Smooth muscle cell (in vitro differentiated cells): Measurements from ENCODE around the gene ADA. TPM values are rescaled to one million over a fixed set of nuclear protein-coding genes. Genes with fewer than 3 reads are reported as not detected.

Experiments used
- DNase-seq: peaks from one replicate; lab custom pipeline; 2025; ENCODE audit not compliant: unreplicated experiment; lab: John Stamatoyannopoulos, UW
- H2AFZ ChIP-seq: fragments of 200-600 bp; sonication (generic); 2 replicates; pipeline ENCODE4 v1.6.0; 2016; ENCODE audit warnings: antibody characterized with exemption, low read depth, mild to moderate bottlenecking
- H3F3A ChIP-seq: fragments of 200-600 bp; sonication (generic); 2 replicates; pipeline ENCODE4 v1.6.0; 2017; ENCODE audit warnings: antibody characterized with exemption, low read depth
- H3K27ac ChIP-seq: fragments of 200-600 bp; sonication (generic); 2 replicates; pipeline ENCODE4 v1.5.1; 2016; ENCODE audit warnings: low read depth, mild to moderate bottlenecking
- H3K27me3 ChIP-seq: fragments of 200-600 bp; sonication (generic); 2 replicates; pipeline ENCODE4 v1.6.1; 2016; ENCODE audit warnings: low read depth, mild to moderate bottlenecking
- H3K36me3 ChIP-seq: fragments of 200-600 bp; sonication (generic); 2 replicates; pipeline ENCODE4 v1.5.1; 2016; ENCODE audit warnings: low read depth
- H3K4me1 ChIP-seq: fragments of 200-600 bp; sonication (generic); 2 replicates; pipeline ENCODE4 v1.5.1; 2016; ENCODE audit warnings: low read depth
- H3K4me2 ChIP-seq: fragments of 200-600 bp; sonication (generic); 2 replicates; pipeline ENCODE4 v1.6.0; 2016; ENCODE audit warnings: mild to moderate bottlenecking
- H3K4me3 ChIP-seq: fragments of 200-600 bp; sonication (generic); 2 replicates; pipeline ENCODE4 v1.5.1; 2016; ENCODE audit warnings: mild to moderate bottlenecking
- H3K79me2 ChIP-seq: fragments of 200-600 bp; sonication (generic); 2 replicates; pipeline ENCODE4 v1.6.0; 2016; ENCODE audit warnings: low read depth, mild to moderate bottlenecking
- H3K9ac ChIP-seq: fragments of 200-600 bp; sonication (generic); 2 replicates; pipeline ENCODE4 v1.6.0; 2016; ENCODE audit warnings: low read depth
- H3K9me3 ChIP-seq: fragments of 200-600 bp; sonication (generic); replicated peaks from 2 replicates; pipeline ENCODE4 v1.5.1; 2016; ENCODE audit warnings: low read depth
- H4K20me1 ChIP-seq: fragments of 200-600 bp; sonication (generic); 2 replicates; pipeline ENCODE4 v1.6.0; 2016; ENCODE audit warnings: low read depth
- WGBS: methylation state at CpG from one replicate; pipeline ENCODE4 v1.1.7; 2016; ENCODE audit warnings: low lambda C conversion rate; 5-methylcytosine and 5-hydroxymethylcytosine counted together
- polyA plus RNA-seq: library from polyadenylated mRNA; unstranded; fragments of >200 nt; fragmentation: Nextera tagmentation; extraction: Ambion mirVana; gene quantifications from 2 replicates; pipeline ENCODE4 v1.2.1, GENCODE V29; 2016
- total RNA-seq: library from RNA; depleted of rRNA; stranded (reverse); fragments of >200 nt; gene quantifications from 2 replicates; pipeline ENCODE4 v1.2.3, GENCODE V29; 2014
- TF ChIP-seq, protein P1 (sequence below): fragments of 200-600 bp; sonication (generic); IDR thresholded peaks from 2 replicates; pipeline ENCODE4 v1.5.1; 2017; ENCODE audit warnings: borderline replicate concordance, mild to moderate bottlenecking, antibody characterized with exemption; ENCODE audit not compliant: insufficient read depth, poor library complexity, severe bottlenecking

Gene ADA
- total and polyA plus RNA-seq, 2 experiments from 2014 or later, result 28.4 to 35.2 TPM

DNA sequence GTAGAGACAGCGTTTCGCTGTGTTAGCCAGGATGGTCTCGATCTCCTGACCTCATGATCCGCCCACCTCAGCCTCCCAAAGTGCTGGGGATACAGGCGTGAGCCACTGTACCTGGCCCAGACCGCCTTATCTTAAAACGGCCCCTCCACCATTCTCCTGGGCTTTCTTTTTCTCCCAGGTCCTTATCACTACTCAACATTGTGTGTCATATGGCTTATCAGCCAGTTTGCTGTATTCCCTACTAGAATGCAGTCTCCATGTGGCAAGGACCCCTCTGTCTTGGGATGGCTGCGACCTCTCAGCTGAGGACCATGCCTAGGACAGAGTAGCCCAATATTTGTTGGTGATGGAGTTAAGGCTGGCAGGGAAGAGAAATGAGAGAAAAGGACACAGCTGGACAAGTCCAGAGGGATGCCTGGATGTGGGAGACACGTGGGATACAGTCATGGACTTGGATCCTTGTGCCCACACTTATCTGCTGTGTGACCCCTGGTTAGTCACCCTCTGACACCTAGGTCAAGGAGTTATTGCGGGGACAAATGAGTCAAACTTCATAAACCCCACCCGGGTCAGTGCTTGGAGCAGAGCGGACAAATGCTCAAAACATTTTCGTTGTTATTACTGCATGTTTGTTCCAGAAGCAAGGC, 24.0 kb downstream of the ADA start:
- Histone ChIP-seq H3K4me3 (no peak overlapping the region), H3K27me3 (no peaks in the 10 kb centered on the region), H3K4me2 (no peak overlapping the region), H3K9ac (no peak overlapping the region), H4K20me1 (no peaks in the 10 kb centered on the region), H3K36me3 (no peaks in the 10 kb centered on the region), H2AFZ (no peak overlapping the region), H3K27ac (no peak overlapping the region), H3K4me1 (no peaks in the 10 kb centered on the region), H3F3A (no peaks in the 10 kb centered on the region), H3K9me3 (no peaks in the 10 kb centered on the region), H3K79me2 (no peaks in the 10 kb centered on the region)
- DNase-seq, result no peak
- WGBS, result 91% methylated on average over 13 of the region's 13 CpGs
- TF ChIP-seq, protein P1, sequence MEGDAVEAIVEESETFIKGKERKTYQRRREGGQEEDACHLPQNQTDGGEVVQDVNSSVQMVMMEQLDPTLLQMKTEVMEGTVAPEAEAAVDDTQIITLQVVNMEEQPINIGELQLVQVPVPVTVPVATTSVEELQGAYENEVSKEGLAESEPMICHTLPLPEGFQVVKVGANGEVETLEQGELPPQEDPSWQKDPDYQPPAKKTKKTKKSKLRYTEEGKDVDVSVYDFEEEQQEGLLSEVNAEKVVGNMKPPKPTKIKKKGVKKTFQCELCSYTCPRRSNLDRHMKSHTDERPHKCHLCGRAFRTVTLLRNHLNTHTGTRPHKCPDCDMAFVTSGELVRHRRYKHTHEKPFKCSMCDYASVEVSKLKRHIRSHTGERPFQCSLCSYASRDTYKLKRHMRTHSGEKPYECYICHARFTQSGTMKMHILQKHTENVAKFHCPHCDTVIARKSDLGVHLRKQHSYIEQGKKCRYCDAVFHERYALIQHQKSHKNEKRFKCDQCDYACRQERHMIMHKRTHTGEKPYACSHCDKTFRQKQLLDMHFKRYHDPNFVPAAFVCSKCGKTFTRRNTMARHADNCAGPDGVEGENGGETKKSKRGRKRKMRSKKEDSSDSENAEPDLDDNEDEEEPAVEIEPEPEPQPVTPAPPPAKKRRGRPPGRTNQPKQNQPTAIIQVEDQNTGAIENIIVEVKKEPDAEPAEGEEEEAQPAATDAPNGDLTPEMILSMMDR, result no peak

- Histone ChIP-seq H3K9me3 (no peaks in the 10 kb centered on the region), H3K27me3 (no peaks in the 10 kb centered on the region), H3K9ac (no peak overlapping the region), H3K79me2 (no peaks in the 10 kb centered on the region), H4K20me1 (no peaks in the 10 kb centered on the region), H3F3A (no peaks in the 10 kb centered on the region), H3K4me1 (no peaks in the 10 kb centered on the region), H3K4me3 (no peak overlapping the region), H2AFZ (no peak overlapping the region), H3K27ac (no peak overlapping the region), H3K4me2 (no peak overlapping the region), H3K36me3 (no peaks in the 10 kb centered on the region)
- DNase-seq, result no peak
- TF ChIP-seq, protein P1, result no peak
- 97% methylated on average over 7 of the region's 7 CpGs for WGBS
Observed at GRCh38 chr20:44626278-44626677, 25.2 kb downstream of the ADA start.

DNA sequence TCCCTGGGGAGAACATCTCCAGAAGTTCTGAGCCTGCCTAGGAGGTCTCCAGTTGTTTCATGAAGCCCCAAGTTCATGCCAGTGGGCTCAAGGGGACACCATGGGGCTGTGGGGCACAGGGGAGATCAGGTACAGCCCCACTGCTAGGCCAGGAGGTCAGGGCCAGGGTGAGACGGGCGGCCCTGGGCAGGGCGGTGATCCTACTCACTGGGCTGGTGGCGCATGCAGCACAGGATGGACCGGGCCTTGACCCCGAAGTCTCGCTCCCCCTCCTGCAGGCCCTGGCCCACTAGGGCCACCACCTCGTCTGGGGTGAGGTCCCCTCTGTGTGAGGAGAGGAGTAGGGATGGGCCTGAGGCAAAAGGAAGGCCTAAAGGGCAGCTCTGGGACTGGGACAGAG, 26.1 kb downstream of the ADA start:
- no peak overlapping the region for H3K4me2 ChIP-seq
- DNase-seq, result no peak
- no peaks in the 10 kb centered on the region for H3K9me3 ChIP-seq
- no peaks in the 10 kb centered on the region for H3K4me1 ChIP-seq
- H3K27me3 ChIP-seq, result no peaks in the 10 kb centered on the region
- no peaks in the 10 kb centered on the region for H3F3A ChIP-seq
- no peaks in the 10 kb centered on the region for H4K20me1 ChIP-seq
- H3K36me3 ChIP-seq, result no peaks in the 10 kb centered on the region
- WGBS, result 96% methylated on average over 7 of the region's 8 CpGs
- no peak overlapping the region for H3K27ac ChIP-seq
- no peaks in the 10 kb centered on the region for H3K79me2 ChIP-seq
- H3K9ac ChIP-seq, result no peak overlapping the region
- TF ChIP-seq, protein P1, result no peak
- H3K4me3 ChIP-seq, result no peak overlapping the region
- H2AFZ ChIP-seq, result no peak overlapping the region

DNA sequence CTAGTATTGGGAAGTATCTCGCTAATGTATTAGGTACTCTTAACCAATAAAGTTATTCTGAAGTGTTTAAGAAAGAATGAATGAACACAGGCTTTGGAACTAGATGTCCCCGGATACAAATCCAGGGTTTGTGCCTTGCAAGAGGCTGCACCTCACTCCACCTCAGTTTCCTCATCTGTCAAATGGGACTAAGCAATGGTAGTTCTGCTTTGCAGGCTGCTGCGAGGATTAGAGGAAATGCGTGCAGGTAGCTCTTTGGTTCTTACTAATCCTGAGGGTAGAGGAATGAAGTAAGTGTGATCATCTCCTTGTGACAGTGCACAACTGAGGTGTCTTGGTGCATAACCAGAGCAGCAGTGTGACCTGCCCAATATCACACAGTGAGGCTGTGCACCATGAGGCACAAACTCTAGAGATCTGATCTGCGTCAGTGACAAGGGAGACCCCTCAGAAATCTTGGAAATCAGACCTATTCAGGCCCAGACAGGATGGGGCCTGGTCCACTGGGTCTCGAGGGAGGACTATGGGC, 26.7 kb downstream of the ADA start:
- Histone ChIP-seq H3K36me3 (no peaks in the 10 kb centered on the region), H2AFZ (no peak overlapping the region), H3K9me3 (no peaks in the 10 kb centered on the region), H4K20me1 (no peaks in the 10 kb centered on the region), H3K27me3 (no peaks in the 10 kb centered on the region), H3F3A (no peaks in the 10 kb centered on the region), H3K4me1 (no peaks in the 10 kb centered on the region), H3K27ac (no peak overlapping the region), H3K79me2 (no peaks in the 10 kb centered on the region), H3K4me2 (no peak overlapping the region), H3K4me3 (no peak overlapping the region), H3K9ac (no peak overlapping the region)
- no peak for DNase-seq
- WGBS, result 95% methylated on average over 6 of the region's 6 CpGs
- TF ChIP-seq, protein P1, result no peak
